HG03066 (cell line): ENCODE data around the gene ATP2B2.
"Not testable (repeated sequence)": the region's sequence is repeated elsewhere in the genome, so short reads cannot be mapped to it uniquely, and the experiment has no call there.

Experiments used
- ATAC-seq: cut with Tn5 transposase; IDR thresholded peaks from one replicate; pipeline ENCODE4 v1.9.1; 2021; ENCODE audit warnings: low read depth; ENCODE audit not compliant: unreplicated experiment

The ATP2B2 gene

GRCh38 chr3:10317311-10317960 lies 187.9 kb downstream of the ATP2B2 start:
- ATAC-seq = no peak

- no peak for ATAC-seq
These were observed 189.5 kb downstream of the ATP2B2 start for GRCh38 chr3:10315771-10316344.

DNA sequence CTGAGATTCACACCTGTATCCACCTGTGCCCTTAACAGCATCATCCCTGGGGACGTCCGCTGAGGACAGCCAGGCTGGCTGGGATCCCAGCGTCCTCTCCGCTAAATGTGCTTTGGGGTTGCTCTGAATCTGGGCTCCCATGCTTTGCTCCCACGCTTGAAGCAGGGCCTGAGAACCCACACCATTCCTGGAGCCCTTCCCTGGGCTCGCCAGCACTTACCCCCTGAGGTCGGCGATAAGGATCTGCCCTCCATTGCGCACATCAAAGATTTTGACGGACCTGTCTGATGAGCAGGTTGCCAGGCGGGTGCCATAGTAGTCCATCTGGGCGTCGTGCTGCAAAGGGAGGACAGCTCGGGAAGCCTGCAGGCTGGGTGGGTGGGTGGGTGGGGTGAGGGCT lies 190.3 kb downstream of the ATP2B2 start:
- no peak for ATAC-seq

GRCh38 chr3:10312861-10313260 lies 192.5 kb downstream of the ATP2B2 start:
- no peak for ATAC-seq

GRCh38 chr3:10312391-10312790 lies 193.0 kb downstream of the ATP2B2 start:
- ATAC-seq = no peak

GRCh38 chr3:10311710-10312109 lies 193.7 kb downstream of the ATP2B2 start:
- ATAC-seq = no peak

DNA sequence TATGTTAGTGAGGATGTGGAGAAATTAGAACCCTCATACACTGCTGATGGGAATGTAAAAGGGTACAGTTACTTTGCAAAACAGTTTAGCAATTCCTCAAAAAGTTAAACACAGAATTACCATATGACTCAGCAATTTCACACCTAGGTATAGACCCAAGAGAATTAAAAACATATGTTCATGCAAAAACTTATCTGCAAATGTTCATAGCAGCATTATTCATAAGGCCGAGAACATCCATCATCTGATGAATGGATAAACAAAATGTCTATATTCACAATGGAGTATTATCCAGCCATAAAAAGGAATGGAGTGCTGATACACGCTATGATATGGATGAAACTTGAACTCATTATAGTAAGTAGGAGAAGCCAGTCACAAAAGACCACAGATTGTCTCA lies 194.8 kb downstream of the ATP2B2 start:
- no peak for ATAC-seq

DNA sequence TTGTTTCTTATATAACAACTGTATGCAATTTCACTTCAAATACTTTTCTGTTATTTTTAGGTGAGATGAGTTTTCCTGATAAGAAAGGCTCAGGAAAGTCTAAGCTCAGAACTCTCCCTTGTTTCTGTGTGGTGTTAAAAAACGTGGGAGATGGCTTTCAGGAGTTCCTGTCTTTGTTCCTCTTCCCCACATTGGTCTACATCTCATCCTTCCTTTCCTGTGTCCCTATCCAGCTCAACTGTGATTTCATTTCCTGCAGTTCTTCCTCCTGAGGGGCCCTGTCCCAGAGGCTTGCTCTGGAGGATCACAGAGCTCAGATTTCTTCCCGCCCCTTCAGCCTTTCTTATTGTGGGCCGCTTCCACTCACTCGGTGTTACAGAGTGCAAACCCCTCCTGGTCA lies 195.7 kb downstream of the ATP2B2 start:
- no peak for ATAC-seq

- ATAC-seq = no peak
These were observed 196.7 kb downstream of the ATP2B2 start for GRCh38 chr3:10308678-10309077.

GRCh38 chr3:10306156-10306555 lies 199.2 kb downstream of the ATP2B2 start:
- no peak for ATAC-seq

DNA sequence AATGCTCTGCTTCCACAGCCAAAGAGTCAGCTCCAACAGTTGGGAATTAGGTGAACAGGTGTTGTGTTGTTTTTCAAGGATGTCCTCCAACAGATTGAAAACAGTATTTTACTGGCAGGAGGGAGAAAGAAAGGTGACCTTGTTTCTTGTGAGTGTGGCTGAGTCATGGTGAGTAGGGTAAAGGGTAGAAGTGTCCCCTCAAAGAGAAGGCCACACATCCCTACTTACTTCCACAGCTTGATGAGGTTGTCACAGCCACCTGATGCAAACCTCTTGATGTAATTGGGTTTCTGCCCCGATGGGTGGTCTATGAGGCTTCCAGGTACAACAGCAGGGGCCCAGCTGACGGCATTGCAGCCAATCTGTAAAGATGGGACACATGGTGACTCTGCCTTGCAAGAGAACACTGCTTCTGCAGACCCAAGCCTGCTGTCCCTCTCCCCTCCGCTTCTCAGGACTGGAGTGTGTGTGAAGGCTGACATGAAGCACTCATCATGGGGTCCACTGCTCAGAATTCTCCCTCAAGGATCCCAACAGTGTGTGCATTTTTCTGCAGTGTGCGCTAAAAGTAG lies 200.0 kb downstream of the ATP2B2 start:
- no peak for ATAC-seq

GRCh38 chr3:10304905-10305304 lies 200.5 kb downstream of the ATP2B2 start:
- no peak for ATAC-seq

- ATAC-seq = no peak
These were observed 201.6 kb downstream of the ATP2B2 start for GRCh38 chr3:10303785-10304184.

DNA sequence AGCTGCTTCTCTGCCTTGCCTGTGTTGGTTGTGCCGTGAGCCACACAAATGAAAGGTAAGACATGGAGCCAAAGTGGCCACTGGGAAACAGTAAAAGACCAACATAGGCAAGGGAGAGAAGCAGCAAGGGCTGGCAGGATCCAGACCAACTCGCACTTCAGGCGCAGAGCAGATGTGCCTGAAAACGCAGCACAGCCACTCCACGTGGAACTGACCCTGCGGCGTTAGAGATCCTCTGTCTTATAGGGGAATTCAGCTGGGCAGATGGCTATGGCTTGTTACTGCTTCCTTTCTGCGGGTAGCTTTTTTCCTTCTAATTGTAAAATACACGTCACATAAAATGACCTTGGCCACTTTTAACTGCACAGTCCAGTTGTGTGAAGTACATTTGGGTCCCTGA lies 202.3 kb downstream of the ATP2B2 start:
- ATAC-seq = no peak

GRCh38 chr3:10300087-10300486 lies 205.3 kb downstream of the ATP2B2 start:
- ATAC-seq = no peak

- ATAC-seq = peak; percentile 75
These were observed 205.7 kb downstream of the ATP2B2 start for GRCh38 chr3:10299679-10300078.

DNA sequence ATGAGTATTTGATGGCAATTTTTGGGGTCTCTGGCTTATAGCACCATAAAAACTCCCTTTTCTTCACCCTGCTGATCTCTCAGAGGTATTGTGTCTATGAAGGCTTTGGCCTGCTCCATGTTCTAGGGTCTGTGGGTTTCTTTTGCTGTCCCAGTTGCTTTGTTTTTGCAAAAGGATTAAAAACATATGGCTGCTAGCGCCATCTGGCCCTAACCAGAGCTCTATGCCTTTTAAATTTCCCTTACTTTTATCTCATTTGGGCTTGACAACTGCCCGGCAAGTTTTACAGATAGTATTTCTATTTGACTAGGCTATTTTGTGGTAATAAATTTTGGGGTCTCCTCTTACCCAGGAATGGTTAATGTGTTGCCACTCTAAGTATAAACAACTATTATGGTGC lies 206.2 kb downstream of the ATP2B2 start:
- no peak for ATAC-seq

DNA sequence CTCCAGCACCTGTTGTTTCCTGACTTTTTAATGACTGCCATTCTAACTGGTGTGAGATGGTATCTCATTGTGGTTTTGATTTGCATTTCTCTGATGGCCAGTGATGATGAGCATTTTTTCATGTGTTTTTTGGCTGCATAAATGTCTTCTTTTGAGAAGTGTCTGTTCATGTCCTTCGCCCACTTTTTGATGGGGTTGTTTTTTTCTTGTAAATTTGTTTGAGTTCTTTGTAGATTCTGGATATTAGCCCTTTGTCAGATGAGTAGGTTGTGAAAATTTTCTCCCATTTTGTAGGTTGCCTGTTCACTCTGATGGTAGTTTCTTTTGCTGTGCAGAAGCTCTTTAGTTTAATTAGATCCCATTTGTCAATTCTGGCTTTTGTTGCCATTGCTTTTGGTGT lies 207.3 kb downstream of the ATP2B2 start:
- not testable (repeated sequence) for ATAC-seq

- ATAC-seq = no peak
These were observed 211.3 kb downstream of the ATP2B2 start for GRCh38 chr3:10294030-10294586.

GRCh38 chr3:10292505-10293419 lies 212.6 kb downstream of the ATP2B2 start, which contains the start of gene GHRL:
GHRL (minus strand) TSS chr3:10292947; CDS start chr3:10290180, 2,767 bp downstream.
- peak; percentile 82 for ATAC-seq

DNA sequence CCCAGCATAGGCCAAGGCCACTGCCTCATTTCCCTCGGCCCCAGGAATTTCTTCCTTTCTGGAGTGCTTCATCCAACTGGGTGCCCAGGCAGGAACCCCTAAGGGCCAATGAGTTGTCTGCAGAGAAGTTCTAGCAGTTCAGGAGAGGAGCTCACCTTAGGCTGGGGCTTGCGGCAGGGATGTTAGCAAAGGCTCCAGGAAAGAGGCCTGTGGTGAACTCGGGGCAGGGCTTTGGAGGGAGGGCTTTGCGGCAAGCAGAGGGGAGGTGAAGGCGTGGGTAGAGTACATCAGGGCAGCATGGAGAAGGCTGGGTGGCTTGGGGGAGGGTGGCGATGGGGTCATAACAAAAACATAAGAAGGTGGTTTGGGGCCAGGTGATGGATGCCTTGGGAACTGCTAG lies 213.7 kb downstream of the ATP2B2 start:
- ATAC-seq = no peak
